GM12878 (cell line): ENCODE data around the gene TBC1D5. TPM values are rescaled to one million over a fixed set of nuclear protein-coding genes. Genes with fewer than 3 reads are reported as not detected.

Source experiments
- ATAC-seq: fragments of 200-7000 bp; cut with Tn5 transposase; 3 replicates; pipeline ENCODE4 v1.9.1; 2020; ENCODE audit warnings: mild to moderate bottlenecking, moderate library complexity
- BruUV-seq: library from RNA; stranded (reverse); fragments of 400-500 nt; replicated peaks from 2 replicates; lab custom pipeline; 2021; lab: Mats Ljungman, UMichigan
- CTCF ChIA-PET: fragments of 300-600 bp; sonication (Branson Sonifier 250); formaldehyde crosslinking; extraction: SDS; loops from one replicate; lab custom pipeline; 2021; ENCODE audit warnings: inconsistent platforms; lab: Yijun Ruan, JAX
- POLR2A ChIA-PET: fragments of 350-600 bp; formaldehyde crosslinking; extraction: SDS; loops from one replicate; lab custom pipeline; 2021; ENCODE audit warnings: inconsistent platforms; lab: Charles Lee
- RAD21 ChIA-PET: fragments of 300-600 bp; sonication (Branson Sonifier 250); formaldehyde crosslinking; loops from one replicate; lab custom pipeline; 2023; ENCODE audit warnings: antibody characterized with exemption; ENCODE audit not compliant: unreplicated experiment; lab: Charles Lee
- SMC1A ChIA-PET: fragments of 300-600 bp; sonication (Branson Sonifier 250); formaldehyde crosslinking; loops from one replicate; lab custom pipeline; 2023; ENCODE audit not compliant: unreplicated experiment, uncharacterized antibody; lab: Charles Lee
- DNase-seq: peaks from one replicate; pipeline ENCODE4 v3.0.0-alpha.2; 2011; ENCODE audit warnings: low read depth, low spot score
- FAIRE-seq: peaks from 3 replicates; lab custom pipeline; 2011; peaks lifted over from hg19 to GRCh38; lab: Jason Lieb, UNC
- H2AFZ ChIP-seq: 2 replicates; pipeline ENCODE4 v1.6.0; 2011; ENCODE audit warnings: low read depth, low read length, control low read depth; ENCODE audit not compliant: control insufficient read depth
- H3K27ac ChIP-seq: 2 replicates; pipeline ENCODE4 v1.5.1; 2011; ENCODE audit warnings: control low read depth; ENCODE audit not compliant: control insufficient read depth, insufficient read depth
- H3K27me3 ChIP-seq, 2 experiments: replicated peaks in 1 of 2; 2 replicates each; pipeline versions ENCODE4 v1.6.0 to v1.6.1; 2011; ENCODE audit warnings: low read length in 1 of 2; ENCODE audit not compliant: control insufficient read depth in 2 of 2, insufficient read depth in 2 of 2
- H3K36me3 ChIP-seq, 2 experiments: 2 replicates each; pipeline ENCODE4 v1.5.1; 2011; ENCODE audit warnings: low read length in 1 of 2; ENCODE audit not compliant: control insufficient read depth in 2 of 2, insufficient read depth in 2 of 2
- H3K4me1 ChIP-seq: 2 replicates; pipeline ENCODE4 v1.6.1; 2011; ENCODE audit warnings: mild to moderate bottlenecking, low read length, moderate library complexity, mixed read lengths; ENCODE audit not compliant: control insufficient read depth, insufficient read depth
- H3K4me2 ChIP-seq: 2 replicates; pipeline ENCODE4 v1.6.0; 2011; ENCODE audit warnings: control low read depth; ENCODE audit not compliant: control insufficient read depth, insufficient read depth
- H3K4me3 ChIP-seq: fragments of 200-600 bp; sonication (generic); 2 replicates; pipeline ENCODE4 v1.5.1; 2016
- H3K79me2 ChIP-seq: 2 replicates; pipeline ENCODE4 v1.6.0; 2011; ENCODE audit warnings: low read length; ENCODE audit not compliant: control insufficient read depth, insufficient read depth
- H3K9ac ChIP-seq: 2 replicates; pipeline ENCODE4 v1.8.0; 2011; ENCODE audit warnings: low read length, control low read depth, mixed read lengths; ENCODE audit not compliant: control insufficient read depth, insufficient read depth
- H3K9me3 ChIP-seq: replicated peaks from 3 replicates; pipeline ENCODE4 v1.5.1; 2011; ENCODE audit warnings: mild to moderate bottlenecking, low read length; ENCODE audit not compliant: control insufficient read depth, insufficient read depth
- H4K20me1 ChIP-seq: 2 replicates; pipeline ENCODE4 v1.6.0; 2011; ENCODE audit not compliant: control insufficient read depth, insufficient read depth
- ATF2 ChIP-seq: IDR thresholded peaks from 2 replicates; pipeline ENCODE4 v1.6.1; 2012; ENCODE audit warnings: low read length, inconsistent platforms
- ATF7 ChIP-seq: fragments of 450-650 bp; IDR thresholded peaks from 2 replicates; pipeline ENCODE4 v1.6.1; 2016; ENCODE audit warnings: low read depth, mild to moderate bottlenecking
- BCL11A ChIP-seq: IDR thresholded peaks from 2 replicates; pipeline ENCODE4 v1.6.1; 2011; ENCODE audit warnings: low read depth, low read length
- BRCA1 ChIP-seq: IDR thresholded peaks from 2 replicates; pipeline ENCODE4 v1.6.1; 2011; ENCODE audit warnings: low read depth, low read length, improper control_type of control experiment
- EP300 ChIP-seq, 2 experiments: fragments of 150-350 bp in 1 of 2; IDR thresholded peaks; 2 replicates each; pipeline ENCODE4 v1.6.1; 2011 to 2012; ENCODE audit warnings: low read depth in 2 of 2, low read length in 2 of 2, borderline replicate concordance in 1 of 2, improper control_type of control experiment in 1 of 2, inconsistent platforms in 1 of 2; ENCODE audit not compliant: control insufficient read depth in 1 of 2
- GABPA ChIP-seq: IDR thresholded peaks from 2 replicates; pipeline ENCODE4 v1.6.1; 2014; ENCODE audit warnings: antibody characterized with exemption, low read depth, mild to moderate bottlenecking, inconsistent platforms
- HDGF ChIP-seq: fragments of 450-650 bp; IDR thresholded peaks from 2 replicates; pipeline ENCODE4 v1.6.1; 2016; ENCODE audit warnings: antibody characterized with exemption
- MEF2A ChIP-seq: IDR thresholded peaks from 2 replicates; pipeline ENCODE4 v1.6.1; 2011; ENCODE audit warnings: low read depth, mild to moderate bottlenecking, low read length, moderate library complexity; ENCODE audit not compliant: insufficient read depth
- MTA2 ChIP-seq: fragments of 450-650 bp; IDR thresholded peaks from 2 replicates; pipeline ENCODE4 v1.6.1; 2016; ENCODE audit warnings: low read depth, mild to moderate bottlenecking, moderate library complexity
- NBN ChIP-seq: fragments of 450-650 bp; IDR thresholded peaks from 2 replicates; pipeline ENCODE4 v1.6.1; 2016
- NFIC ChIP-seq: IDR thresholded peaks from 2 replicates; pipeline ENCODE4 v1.6.1; 2012; ENCODE audit warnings: low read depth, mild to moderate bottlenecking, inconsistent platforms, low read length, moderate library complexity
- POU2F2 ChIP-seq: IDR thresholded peaks from 3 replicates; pipeline ENCODE4 v1.6.1; 2011; ENCODE audit warnings: low read depth, mild to moderate bottlenecking, low read length, borderline replicate concordance
- RFX5 ChIP-seq: IDR thresholded peaks from 2 replicates; pipeline ENCODE4 v1.6.1; 2011; ENCODE audit warnings: low read depth, low read length, improper control_type of control experiment
- RUNX3 ChIP-seq: IDR thresholded peaks from 2 replicates; pipeline ENCODE4 v1.6.1; 2012; ENCODE audit warnings: low read length, inconsistent platforms
- YY1 ChIP-seq: IDR thresholded peaks from 2 replicates; pipeline ENCODE4 v1.6.1; 2011; ENCODE audit warnings: low read depth, mild to moderate bottlenecking, low read length
- WGBS: methylation state at CpG from one replicate; pipeline ENCODE4 v1.1.6; 2016; ENCODE audit warnings: low lambda C conversion rate; ENCODE audit not compliant: insufficient replicate concordance, insufficient coverage; ENCODE audit errors: missing lambda C conversion rate; 5-methylcytosine and 5-hydroxymethylcytosine counted together
- in situ Hi-C: fragments of 300-500 bp; cut with MboI; formaldehyde crosslinking; loops from 9 replicates; pipeline ENCODE4 v1.14.3; 2018; ENCODE audit warnings: mixed read lengths
- intact Hi-C: fragments of 100-400 bp; cut with micrococcal nuclease; formaldehyde crosslinking; loops from one replicate; pipeline ENCODE4 v1.14.2; 2022; ENCODE audit not compliant: unreplicated experiment
- polyA plus RNA-seq, 11 experiments: library from polyadenylated mRNA; depleted of rRNA in 4 of 11; unstranded in 6 of 11; stranded (reverse) in 5 of 11; fragments of >200 nt; fragmentation: Nextera tagmentation in 4 of 11; fragmentation: Illumina TruSeq in 1 of 11; extraction: Ambion mirVana in 4 of 11; extraction: Trizol in 1 of 11; gene quantifications; 1 replicate in 1 of 11; 2 replicates in 10 of 11; pipeline versions ENCODE4 v1.2.1 to v1.2.3, GENCODE V29; 2011 to 2016; ENCODE audit warnings: inconsistent platforms in 2 of 11, missing spikeins in 2 of 11, low read depth in 1 of 11
- total RNA-seq, 4 experiments: library from RNA; depleted of rRNA in 3 of 4; stranded (reverse); fragments of >200 nt in 3 of 4; fragmentation: Illumina TruSeq in 1 of 4; extraction: Trizol in 1 of 4; gene quantifications; 2 replicates each; pipeline versions ENCODE4 v1.2.1 to v1.2.3, GENCODE V29; 2013 to 2021

Gene TBC1D5
- total and polyA plus RNA-seq, 10 of the 15 experiments (the other 5 are each of a cell fraction or from before 2014, with no cell fraction given), result 5.5 to 61.0 (median 43.8) TPM

GRCh38 chr3:17770682-17771081 is 28.3 kb upstream of the TBC1D5 start:
- CTCF ChIA-PET, result interaction anchor here (1.0 kb wide), 1 partner anchor 71 kb away, joined by 3 read pairs; no protein-coding TSS in a partner anchor
- H3K4me2 ChIP-seq, result no peak overlapping the region
- H3K79me2 ChIP-seq, result no peaks in the 10 kb centered on the region
- POLR2A ChIA-PET, result no interaction called here
- FAIRE-seq, result no peak
- no peaks in the 10 kb centered on the region for H4K20me1 ChIP-seq
- H3K9ac ChIP-seq, result no peak overlapping the region
- H3K27ac ChIP-seq, result no peak overlapping the region
- no peaks in the 10 kb centered on the region for H3K36me3 ChIP-seq
- intact Hi-C loops, result no loop called here
- ATAC-seq, result no peak
- no peaks in the 10 kb centered on the region for H3K27me3 ChIP-seq
- H3K9me3 ChIP-seq, result no peaks in the 10 kb centered on the region; the same call in 1 of the 3 replicates
- H3K4me1 ChIP-seq, result no peaks in the 10 kb centered on the region
- SMC1A ChIA-PET, result interaction anchor here (1.9 kb wide), 1 partner anchor 25 kb away, joined by 4 read pairs; no protein-coding TSS in a partner anchor
- H3K4me3 ChIP-seq, result no peak overlapping the region
- no TSS peak for BruUV-seq
- TF ChIP-seq RUNX3, result no peak
- no peak overlapping the region for H2AFZ ChIP-seq
- DNase-seq, result no peak
- in situ Hi-C loops, result no loop called here
- RAD21 ChIA-PET, result no interaction called here

GRCh38 chr3:17765819-17766472 is 23.5 kb upstream of the TBC1D5 start:
- ChIA-PET RAD21 (interaction anchor here (0.8 to 1.6 kb wide), 3 partner anchors 18 to 27 kb away, joined by 4 to 11 read pairs (median 5); partner anchors contain the start of gene TBC1D5), POLR2A (interaction anchor here (1.0 to 1.2 kb wide), 3 partner anchors 19 to 25 kb away, joined by 3 to 4 read pairs (median 4); partner anchors contain the start of gene TBC1D5), CTCF (interaction anchor here (0.7 to 1.5 kb wide), 2 partner anchors 120 to 366 kb away, joined by 3 to 4 read pairs; no protein-coding TSS in a partner anchor), SMC1A (interaction anchor here (1.0 to 1.6 kb wide), 5 partner anchors 9 to 23 kb away, joined by 3 to 7 read pairs (median 3); no protein-coding TSS in a partner anchor)
- H3K9me3 ChIP-seq, result no peaks in the 10 kb centered on the region
- no peaks in the 10 kb centered on the region for H3K27me3 ChIP-seq
- in situ Hi-C loops (no loop called here), intact Hi-C loops (loop anchor here (1.0 kb wide), 1 partner anchor 19 kb away; no protein-coding TSS in a partner anchor)
- H3K9ac ChIP-seq, result no peak overlapping the region
- FAIRE-seq (no peak), ATAC-seq (peak; percentile 91), DNase-seq (peak; percentile 60)
- H3K27ac ChIP-seq, result no peak overlapping the region
- 5% methylated on average over 9 of the region's 9 CpGs for WGBS
- peak overlapping the region; percentile 6; the same call in 1 of the 2 replicates for H3K4me2 ChIP-seq
- H4K20me1 ChIP-seq, result no peaks in the 10 kb centered on the region
- no peak overlapping the region for H3K4me3 ChIP-seq
- no peaks in the 10 kb centered on the region for H3K36me3 ChIP-seq
- peak overlapping the region; percentile 69 for H2AFZ ChIP-seq
- H3K4me1 ChIP-seq, result no peaks in the 10 kb centered on the region
- H3K79me2 ChIP-seq, result no peaks in the 10 kb centered on the region
- TSS peak; percentile 93 for BruUV-seq
- TF ChIP-seq GABPA, result no peak
- peak; percentile 25; the same call in 1 of the 2 replicates for TF ChIP-seq ATF2
- TF ChIP-seq RFX5, result no peak
- TF ChIP-seq RUNX3, result peak; percentile 53; the same call in 1 of the 2 replicates
- TF ChIP-seq MEF2A, result peak; percentile 69
- peak; percentile 59; the same call in 1 of the 2 replicates for TF ChIP-seq NFIC
- TF ChIP-seq NBN, result peak; percentile 67; the same call in 1 of the 2 replicates
- peak; percentile 85; the same call in 2 of the 3 replicates for TF ChIP-seq POU2F2
- peak; percentile 77 to 88; a peak in 3 of 4 replicates for TF ChIP-seq EP300 (IDR thresholded peaks at IDR 0.05; ENCODE audit: borderline replicate concordance in 1 of 2, control insufficient read depth in 1 of 2, low read depth in 2 of 2, low read length in 2 of 2)
- TF ChIP-seq YY1, result 0 out of 2 replicates have a peak, but pooled peaks have one; percentile 27
- TF ChIP-seq BCL11A, result peak; percentile 35; the same call in 1 of the 2 replicates
- peak; percentile 55; the same call in 1 of the 2 replicates for TF ChIP-seq ATF7
- TF ChIP-seq BRCA1, result no peak
- 0 out of 2 replicates have a peak, but pooled peaks have one; percentile 30 for TF ChIP-seq HDGF
- peak; percentile 63; the same call in 1 of the 2 replicates for TF ChIP-seq MTA2
